Islet of Langerhans (tissue), 1 donor: ENCODE data around the gene RAB3C.

ENCODE experiments used
- FAIRE-seq: peaks from one replicate; lab custom pipeline; 2011; peaks lifted over from hg19 to GRCh38; lab: Jason Lieb, UNC

The RAB3C gene

GRCh38 chr5:58735637-58736036 is 152.8 kb downstream of the RAB3C start:
- FAIRE-seq: no peak

- no peak for FAIRE-seq
Observed at GRCh38 chr5:58736214-58736613, 153.3 kb downstream of the RAB3C start.

DNA sequence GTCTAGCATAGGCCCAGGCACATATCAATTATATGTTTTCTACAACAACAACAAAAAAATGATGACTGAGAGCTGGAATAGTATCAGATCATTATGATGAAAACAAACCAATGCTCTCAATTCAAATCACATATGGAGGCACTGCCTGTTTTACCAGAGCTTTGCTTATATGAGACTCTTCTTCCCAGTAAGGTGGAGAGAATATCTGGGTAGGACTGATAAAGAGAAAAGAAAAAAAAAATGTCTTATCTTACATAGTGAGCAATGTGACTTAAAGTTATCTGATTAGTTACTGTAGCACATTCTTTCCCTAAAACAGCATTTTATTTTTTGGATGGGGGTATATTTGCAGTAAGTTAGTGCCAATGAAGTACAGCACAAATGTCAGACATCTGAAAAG is 154.8 kb downstream of the RAB3C start:
- FAIRE-seq: no peak

- peak; percentile 21 for FAIRE-seq
Observed at GRCh38 chr5:58738336-58738735, 155.5 kb downstream of the RAB3C start.

- FAIRE-seq: no peak
Observed at GRCh38 chr5:58739051-58739450, 156.2 kb downstream of the RAB3C start.

- no peak for FAIRE-seq
Observed at GRCh38 chr5:58740956-58741355, 158.1 kb downstream of the RAB3C start.

DNA sequence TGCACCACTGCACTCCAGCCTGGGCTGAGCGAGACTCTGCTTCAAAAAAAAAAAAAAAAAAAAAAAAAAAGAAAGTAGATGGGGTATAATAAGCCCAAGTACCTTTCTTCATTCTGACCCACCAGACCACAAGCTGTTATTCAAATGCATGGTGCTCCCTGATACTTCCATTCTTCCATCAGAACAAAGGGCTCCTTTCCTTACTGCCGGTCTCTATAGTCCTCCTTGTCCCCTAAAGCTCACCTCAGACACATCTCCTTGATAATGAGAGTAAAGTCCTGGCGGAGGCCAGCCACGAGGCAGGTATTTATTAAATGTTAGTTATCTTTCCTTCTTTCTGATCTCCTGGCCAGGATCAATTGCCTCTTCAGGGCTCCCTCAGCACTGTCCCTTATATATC is 162.5 kb downstream of the RAB3C start:
- FAIRE-seq: no peak

GRCh38 chr5:58746321-58746720 is 163.4 kb downstream of the RAB3C start:
- FAIRE-seq: no peak

DNA sequence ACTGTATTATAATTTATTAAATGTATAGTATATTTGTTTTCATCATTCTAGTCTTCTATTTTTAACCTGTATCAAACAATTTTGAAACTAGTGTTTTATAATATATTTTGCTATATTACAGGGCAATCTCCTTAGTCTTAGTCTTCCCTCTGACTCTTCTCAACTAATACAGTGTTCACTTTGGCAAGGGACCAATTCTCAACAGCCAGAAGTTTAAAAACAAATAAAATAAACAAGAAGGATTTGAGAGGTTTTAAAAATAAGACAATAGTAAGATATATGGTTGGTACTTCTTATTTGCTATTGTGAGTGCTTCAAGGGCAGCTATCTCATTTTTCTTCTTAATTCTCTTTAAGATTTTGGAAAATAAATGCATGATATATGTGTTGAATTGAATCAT is 167.2 kb downstream of the RAB3C start:
- no peak for FAIRE-seq

- FAIRE-seq: peak; percentile 21
Observed at GRCh38 chr5:58751222-58751837, 168.5 kb downstream of the RAB3C start.

GRCh38 chr5:58752104-58752503 is 169.2 kb downstream of the RAB3C start:
- FAIRE-seq: peak; percentile 17

- FAIRE-seq: no peak
Observed at GRCh38 chr5:58753446-58753845, 170.6 kb downstream of the RAB3C start.

- FAIRE-seq: no peak
Observed at GRCh38 chr5:58754250-58754649, 171.4 kb downstream of the RAB3C start.

- FAIRE-seq: no peak
Observed at GRCh38 chr5:58755397-58755796, 172.5 kb downstream of the RAB3C start.

GRCh38 chr5:58759745-58760144 is 176.9 kb downstream of the RAB3C start:
- peak; percentile 100 for FAIRE-seq

GRCh38 chr5:58760222-58760621 is 177.3 kb downstream of the RAB3C start:
- FAIRE-seq: no peak

DNA sequence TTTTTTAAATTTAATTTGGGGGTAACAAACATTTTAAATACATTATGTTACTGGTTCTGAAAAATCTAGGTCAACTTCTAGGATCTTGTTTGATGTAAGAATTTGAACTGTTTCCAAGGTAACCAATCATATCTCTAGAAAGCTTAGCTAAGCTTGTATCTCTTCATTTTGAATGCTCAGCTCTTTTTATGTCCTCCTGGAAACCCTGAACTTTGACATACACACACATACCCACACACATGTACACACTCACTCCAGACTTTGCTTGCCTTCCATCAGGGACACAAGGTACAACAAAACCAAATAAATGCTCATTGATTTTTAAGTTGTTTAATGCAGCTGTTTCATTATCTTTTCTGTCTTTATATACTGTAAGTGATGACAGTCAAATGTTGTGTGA is 178.5 kb downstream of the RAB3C start:
- FAIRE-seq: peak; percentile 99

GRCh38 chr5:58763390-58763789 is 180.5 kb downstream of the RAB3C start:
- no peak for FAIRE-seq

DNA sequence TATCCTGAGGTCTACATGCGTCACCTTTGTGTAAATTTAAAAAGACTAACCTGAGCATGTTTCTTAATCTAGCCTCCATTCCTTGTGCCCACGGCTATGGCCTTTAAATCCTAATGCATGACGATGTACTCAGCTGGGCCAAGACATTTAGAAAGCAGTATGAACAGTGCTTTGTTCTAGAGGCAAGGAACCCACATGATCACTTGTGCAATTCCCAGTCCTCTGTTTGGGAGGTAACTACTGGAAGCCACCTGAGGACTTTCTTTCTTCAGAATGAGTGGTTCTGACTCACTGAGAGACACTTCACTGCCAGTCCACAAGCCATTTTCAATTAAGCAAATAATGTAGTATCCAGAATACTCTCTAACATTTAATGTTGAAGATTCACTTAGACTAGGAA is 181.3 kb downstream of the RAB3C start:
- peak; percentile 78 for FAIRE-seq

GRCh38 chr5:58765058-58765457 is 182.2 kb downstream of the RAB3C start:
- peak; percentile 51 for FAIRE-seq

DNA sequence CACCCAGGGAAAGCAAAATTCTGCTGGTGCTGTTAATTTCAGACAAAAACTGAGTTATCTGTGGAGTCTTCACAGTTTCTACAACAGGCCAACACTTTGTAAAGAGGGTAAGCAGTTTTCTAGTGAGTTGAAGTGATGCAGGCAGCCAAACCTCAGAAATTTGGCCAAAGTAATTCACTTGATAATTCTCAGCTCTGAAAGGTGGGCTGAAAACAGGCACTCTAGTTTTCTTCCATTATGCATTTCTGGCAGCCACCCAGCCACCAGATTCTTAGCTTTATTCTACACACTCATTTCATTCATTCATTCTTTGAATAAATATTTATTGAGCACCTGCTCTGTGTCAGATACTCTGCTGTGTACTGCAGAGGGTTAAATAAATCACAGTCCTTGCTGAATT is 184.2 kb downstream of the RAB3C start:
- no peak for FAIRE-seq

DNA sequence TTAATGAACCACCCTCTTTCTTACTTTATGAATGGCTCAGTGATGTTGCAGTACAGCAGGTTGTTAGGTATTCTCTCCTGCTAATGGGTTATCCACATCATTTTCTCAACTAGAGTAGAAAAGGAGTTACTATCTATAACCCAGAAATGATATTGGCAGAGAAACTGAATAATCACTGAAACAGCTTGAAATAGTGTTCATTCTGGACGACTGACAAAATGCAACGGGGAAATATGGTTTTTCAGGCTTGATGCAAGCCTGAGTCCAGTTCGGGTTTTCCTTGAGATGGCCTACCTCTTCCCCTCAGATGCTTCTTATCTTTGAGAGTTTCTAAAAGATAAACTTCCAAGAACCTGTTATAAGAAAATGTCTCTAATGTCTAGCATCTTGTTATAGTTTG is 187.3 kb downstream of the RAB3C start:
- FAIRE-seq: no peak

DNA sequence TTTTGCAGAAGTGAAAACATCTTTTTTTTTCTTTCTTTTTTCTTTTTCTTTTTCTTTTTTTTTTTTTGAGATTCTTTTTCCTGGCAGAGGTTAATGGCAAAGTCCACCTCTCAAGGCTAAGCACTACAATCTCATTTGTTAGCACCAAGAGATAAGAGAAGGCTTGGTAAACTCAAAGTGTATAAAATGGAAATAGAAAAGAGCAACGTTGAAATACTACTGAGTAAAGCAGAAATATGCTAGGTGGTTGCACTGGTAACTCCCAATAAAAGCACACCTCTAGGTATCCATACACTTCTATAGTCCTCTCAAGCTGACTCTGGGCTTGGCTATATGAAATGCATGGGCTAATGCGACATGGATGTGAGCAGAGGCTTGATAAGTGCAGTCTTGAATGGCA is 188.9 kb downstream of the RAB3C start:
- FAIRE-seq: peak; percentile 85

- peak; percentile 96 for FAIRE-seq
Observed at GRCh38 chr5:58773744-58774441, 191.0 kb downstream of the RAB3C start.
